Uterus (tissue), 2 donors: ENCODE data around the gene ITGA11.

Source experiments
- CTCF ChIP-seq, 4 experiments: fragments of 200-600 bp in 2 of 4; fragments of 450-650 bp in 2 of 4; sonication (generic) in 2 of 4; IDR thresholded peaks; one replicate each; pipeline ENCODE4 v1.5.1; 2016 to 2019; ENCODE audit warnings: antibody characterized with exemption in 4 of 4, mild to moderate bottlenecking in 2 of 4, moderate library complexity in 1 of 4
- POLR2A ChIP-seq, 2 donors: fragments of 450-650 bp; IDR thresholded peaks; one replicate each; pipeline ENCODE4 v1.6.1; 2016; ENCODE audit warnings: antibody characterized with exemption in 2 of 2, mild to moderate bottlenecking in 1 of 2, moderate library complexity in 1 of 2

- TF ChIP-seq CTCF (IDR thresholded peaks at IDR 0.05) (no peak), POLR2A (IDR thresholded peaks at IDR 0.05) (no peak)
These were observed 4.0 kb downstream of the ITGA11 start for GRCh38 chr15:68427963-68428362.
